T-helper 1 cell treated with Interleukin-12 subunit alpha and Interleukin-12 subunit beta and Interleukin-4 antibody, amounts not matched to agents 30 ng/mL and 1 ng/mL, for 36 hours (primary cell): ENCODE measurements around the gene C2CD4C. TPM values are rescaled to one million over a fixed set of nuclear protein-coding genes. Genes with fewer than 3 reads are reported as not detected.
"Not testable (repeated sequence)": the region's sequence is repeated elsewhere in the genome, so short reads cannot be mapped to it uniquely, and the experiment has no call there.

ENCODE experiments used
- intact Hi-C: fragments of 100-400 bp; cut with micrococcal nuclease; formaldehyde crosslinking; loops from one replicate; pipeline ENCODE4 v1.15.1; 2024
- total RNA-seq: library from RNA; stranded (reverse); gene quantifications from 2 replicates; pipeline ENCODE4 v1.2.3, GENCODE V29; 2022

The C2CD4C gene, protein sequence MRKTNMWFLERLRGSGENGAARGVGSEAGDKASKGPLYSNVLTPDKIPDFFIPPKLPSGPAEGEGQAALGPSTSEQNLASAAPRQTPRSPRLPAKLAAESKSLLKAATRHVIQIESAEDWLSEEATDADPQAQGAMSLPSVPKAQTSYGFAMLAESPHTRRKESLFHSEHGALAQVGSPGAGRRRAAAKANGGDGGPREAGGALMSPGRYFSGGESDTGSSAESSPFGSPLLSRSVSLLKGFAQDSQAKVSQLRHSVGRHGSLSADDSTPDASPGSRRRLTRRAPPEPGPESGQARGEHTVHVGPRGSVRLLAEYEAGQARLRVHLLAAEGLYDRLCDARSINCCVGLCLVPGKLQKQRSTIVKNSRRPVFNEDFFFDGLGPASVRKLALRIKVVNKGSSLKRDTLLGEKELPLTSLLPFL
- 0.12 TPM in 1 of 2 replicates, not detected in the other for total RNA-seq

DNA sequence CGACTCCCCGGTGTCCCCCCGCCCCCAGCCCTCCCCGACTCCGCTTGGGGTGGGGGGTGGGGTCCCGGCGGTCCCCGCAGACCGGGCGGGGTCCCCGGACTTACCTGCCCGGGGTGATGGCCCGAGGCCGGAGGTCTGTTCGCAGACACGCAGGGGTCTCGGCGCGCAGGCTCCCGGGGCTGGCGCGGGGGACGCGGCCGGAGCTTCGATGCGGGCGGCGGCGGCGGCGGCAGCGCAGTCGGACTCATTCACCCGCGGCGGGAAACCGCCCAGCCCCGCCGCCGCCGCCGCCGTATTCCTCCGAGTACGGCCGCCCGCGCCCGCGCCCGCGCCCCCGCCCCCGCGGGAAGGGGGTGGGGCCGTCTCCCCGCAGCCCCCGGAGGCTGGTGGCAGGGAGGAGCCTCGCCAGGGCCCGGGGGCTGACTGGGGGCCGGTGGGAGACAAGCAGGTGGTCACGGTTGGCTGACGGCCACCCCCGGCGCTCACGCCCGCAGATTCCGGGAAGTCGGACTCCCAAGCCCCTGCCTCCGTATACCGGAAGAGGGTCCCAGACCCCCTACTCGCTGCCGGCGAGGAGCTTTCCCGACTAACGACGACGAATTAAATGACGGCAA is at the start of gene C2CD4C:
Gene C2CD4C, minus strand, starts transcription at position 246 of the 614 bp plus-strand sequence. CDS start 786 bp downstream, outside the sequence.
- intact Hi-C loops: no loop called here

- intact Hi-C loops: no loop called here
These were observed 49.4 kb upstream of the C2CD4C start for GRCh38 chr19:458091-459042.

- intact Hi-C loops: no loop called here
These were observed 48.7 kb upstream of the C2CD4C start for GRCh38 chr19:457636-458035.

DNA sequence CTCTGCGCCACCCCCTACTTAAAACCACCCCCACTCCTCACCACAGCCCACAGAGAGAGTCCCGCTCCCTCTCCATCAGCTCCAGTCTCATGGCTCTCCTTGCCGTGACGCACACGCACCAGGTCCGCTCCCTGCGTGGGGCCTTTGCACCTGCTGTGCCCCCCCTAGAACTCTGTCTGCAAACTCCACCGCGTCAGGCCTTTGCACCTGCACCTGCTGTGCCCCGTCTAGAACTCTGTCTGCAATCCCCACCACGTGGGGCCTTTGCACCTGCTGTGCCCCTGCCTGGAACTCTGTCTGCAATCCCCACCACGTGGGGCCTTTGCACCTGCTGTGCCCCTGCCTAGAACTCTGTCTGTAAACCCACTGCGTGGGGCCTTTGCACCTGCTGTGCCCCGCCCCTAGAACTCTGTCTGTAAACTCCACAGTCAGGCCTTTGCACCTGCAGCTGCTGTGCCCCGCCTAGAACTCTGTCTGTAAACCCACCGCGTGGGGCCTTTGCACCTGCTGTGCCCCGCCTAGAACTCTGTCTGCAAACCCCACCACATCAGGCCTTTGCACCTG is 47.7 kb upstream of the C2CD4C start:
- intact Hi-C loops: no loop called here

GRCh38 chr19:455851-456546 is 47.1 kb upstream of the C2CD4C start:
- intact Hi-C loops: no loop called here

DNA sequence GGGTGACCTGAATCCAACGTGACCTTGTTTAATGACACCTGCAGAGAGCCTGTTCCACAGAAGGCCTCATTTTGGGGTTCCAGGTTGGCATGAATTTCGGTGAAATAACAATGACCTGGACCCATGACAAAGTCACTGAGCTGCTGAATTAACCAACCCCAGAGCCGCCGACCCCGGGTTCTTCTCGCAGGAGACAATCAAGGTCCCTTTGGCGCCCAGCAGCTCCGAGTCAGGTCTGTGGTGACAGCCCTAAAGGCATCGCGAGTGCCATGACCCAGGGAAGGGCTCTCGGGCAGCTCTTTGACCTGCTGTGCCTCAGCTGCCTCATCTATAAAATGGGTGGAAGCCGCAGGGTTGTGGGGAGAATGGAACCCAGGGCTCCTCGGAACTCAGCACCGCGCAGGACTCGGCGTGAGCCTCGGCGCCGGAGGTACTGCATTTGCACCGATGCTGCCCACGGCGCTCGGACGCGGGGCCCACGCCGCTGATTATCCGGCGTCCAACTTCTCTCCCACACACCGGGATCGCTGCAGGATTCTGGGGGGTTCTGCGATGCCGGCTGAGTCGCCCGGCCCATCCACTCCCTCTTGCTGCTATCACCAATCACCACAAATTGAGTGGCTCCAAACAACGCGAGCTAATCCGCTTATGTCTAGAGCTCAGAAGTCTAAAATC is 46.2 kb upstream of the C2CD4C start:
- intact Hi-C loops: no loop called here

- intact Hi-C loops: no loop called here
These were observed 44.7 kb upstream of the C2CD4C start for GRCh38 chr19:453606-454005.

GRCh38 chr19:452829-453228 is 43.9 kb upstream of the C2CD4C start:
- intact Hi-C loops: no loop called here

- intact Hi-C loops: not testable (repeated sequence)
These were observed 42.0 kb upstream of the C2CD4C start for GRCh38 chr19:450912-451481.

GRCh38 chr19:449916-450315 is 41.0 kb upstream of the C2CD4C start:
- intact Hi-C loops: no loop called here

DNA sequence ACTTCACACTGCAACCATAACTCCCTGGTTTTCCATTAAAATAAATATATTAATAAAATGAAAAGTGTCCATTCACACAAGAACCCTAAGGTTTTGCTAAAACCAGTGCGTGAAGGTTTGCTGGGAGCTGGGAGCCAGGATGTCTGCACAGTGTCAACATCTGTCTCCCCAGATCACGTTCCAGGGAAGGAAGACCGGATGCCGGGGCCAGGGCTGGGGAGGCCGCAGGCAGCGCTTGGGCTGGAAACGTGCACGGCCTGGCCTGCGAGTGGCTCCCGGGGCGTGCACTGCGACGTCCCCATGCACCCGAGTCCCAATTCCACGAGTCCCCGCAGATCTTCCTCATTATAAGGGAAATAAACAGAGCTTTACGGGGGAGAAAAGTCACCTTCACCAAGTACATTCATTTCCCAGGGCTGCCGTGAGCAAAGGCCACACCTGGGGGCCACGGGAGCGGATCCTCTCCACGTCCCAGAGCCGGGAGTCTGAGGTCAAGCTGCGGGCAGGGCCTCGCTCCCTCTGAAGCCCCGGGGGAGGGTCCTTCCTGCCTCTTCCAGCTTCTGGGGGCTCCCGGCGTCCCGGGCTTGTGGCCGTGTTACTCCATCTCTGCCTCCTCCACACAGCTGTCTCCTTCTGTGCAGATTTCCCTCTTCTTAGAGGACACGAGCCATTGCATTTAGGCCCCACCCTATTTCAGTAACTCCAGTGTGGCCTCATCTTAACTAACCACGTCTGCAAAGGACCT is 39.0 kb upstream of the C2CD4C start:
- intact Hi-C loops: no loop called here

DNA sequence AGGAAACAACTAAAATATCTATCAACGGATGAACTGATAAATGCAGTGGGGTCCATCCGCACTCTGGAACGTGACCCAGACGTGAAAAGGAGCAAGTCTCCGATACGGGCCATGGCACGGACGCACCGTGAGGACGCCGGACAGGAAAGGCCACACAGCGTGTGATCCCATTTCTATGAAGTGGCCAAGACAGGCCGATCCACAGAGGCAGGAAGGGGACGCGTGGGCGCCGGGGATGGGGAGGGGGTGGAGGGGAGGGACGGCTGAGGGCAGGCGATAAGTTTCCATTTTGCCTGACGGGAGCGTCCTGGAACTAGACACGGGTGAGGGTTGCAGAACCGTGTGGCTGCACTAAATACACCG is 38.1 kb upstream of the C2CD4C start:
- intact Hi-C loops: no loop called here

DNA sequence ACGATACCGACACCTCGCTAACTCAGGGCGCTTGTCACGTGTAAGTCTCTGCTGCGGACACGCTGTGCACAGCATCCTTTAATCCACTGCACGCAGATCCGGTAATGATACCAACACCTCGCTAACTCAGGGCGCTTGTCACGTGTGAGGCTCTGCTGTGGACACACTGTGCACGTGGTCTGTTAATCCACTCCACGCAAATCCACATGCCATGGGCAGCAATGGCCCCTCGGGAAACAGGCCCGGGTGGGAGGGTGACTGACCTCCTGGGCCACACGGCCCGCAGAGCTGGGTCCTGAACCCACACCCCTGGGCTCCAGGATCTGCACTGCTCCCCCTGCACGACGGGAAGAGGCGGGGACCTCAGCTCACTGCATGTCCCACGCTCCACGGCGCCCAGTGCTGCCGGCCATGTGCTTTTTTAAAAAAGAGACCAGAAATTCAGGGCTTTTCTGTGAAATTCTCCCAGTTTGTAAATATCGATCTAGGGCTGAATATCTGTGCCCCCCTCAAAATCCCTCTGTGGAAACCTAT is 35.8 kb upstream of the C2CD4C start:
- intact Hi-C loops: no loop called here

GRCh38 chr19:443005-443404 is 34.1 kb upstream of the C2CD4C start:
- intact Hi-C loops: no loop called here

GRCh38 chr19:442085-442484 is 33.1 kb upstream of the C2CD4C start:
- intact Hi-C loops: no loop called here

GRCh38 chr19:441213-441836 is 32.4 kb upstream of the C2CD4C start:
- intact Hi-C loops: no loop called here

DNA sequence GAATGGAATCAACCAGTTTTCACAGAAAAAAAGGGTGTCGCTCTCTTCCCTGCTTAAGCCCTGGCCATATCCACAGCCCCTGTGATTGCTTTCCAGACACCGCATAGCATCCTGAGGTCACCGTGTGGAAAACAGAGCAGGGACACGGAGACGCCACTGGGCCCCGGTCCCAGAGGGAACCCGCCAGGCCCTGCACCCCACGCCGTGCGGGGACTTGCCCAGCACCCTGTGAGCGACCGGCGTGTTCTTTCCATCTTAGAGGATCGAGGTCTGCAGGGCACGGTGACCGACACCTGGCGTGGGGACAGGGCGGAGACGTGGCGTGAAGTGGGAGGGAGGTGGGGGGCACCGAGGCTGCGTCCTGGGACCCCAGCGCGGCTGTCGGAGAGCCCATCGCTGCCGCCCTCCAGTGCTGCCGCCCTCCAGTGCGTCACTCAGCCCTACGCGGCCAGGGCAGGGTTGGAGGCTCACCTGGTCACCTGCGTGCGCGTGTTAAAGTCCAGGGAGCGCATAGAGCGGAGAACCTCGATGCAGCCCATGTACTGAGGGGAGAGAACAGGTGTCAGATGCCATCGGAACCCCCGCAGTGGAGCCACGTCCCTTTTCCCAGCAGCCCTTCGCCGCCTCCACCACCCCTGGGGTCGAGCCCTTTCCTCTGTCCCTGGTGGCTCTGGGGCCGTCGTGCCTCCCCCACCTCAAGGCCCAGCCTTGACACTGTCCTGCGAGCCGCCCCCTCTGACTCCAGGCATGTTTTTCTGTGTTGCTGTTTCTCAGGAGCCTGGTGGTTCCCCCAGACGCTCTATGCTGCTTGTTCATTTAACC is 31.7 kb upstream of the C2CD4C start:
- intact Hi-C loops: no loop called here
